K562 (cell line): ENCODE data around the gene COL20A1. TPM values are rescaled to one million over a fixed set of nuclear protein-coding genes. Genes with fewer than 3 reads are reported as not detected.

Experiments
- ATAC-seq: fragments of 200-7000 bp; cut with Tn5 transposase; 3 replicates; pipeline ENCODE4 v1.9.1; 2020; ENCODE audit warnings: moderate library complexity
- BruUV-seq: library from RNA; stranded (reverse); fragments of 400-500 nt; replicated peaks from 2 replicates; lab custom pipeline; 2021; lab: Mats Ljungman, UMichigan
- CTCF ChIA-PET: fragments of 300-600 bp; formaldehyde crosslinking; extraction: SDS; loops from one replicate; lab custom pipeline; 2021; ENCODE audit warnings: low intra/inter-chr PET ratio; lab: Yijun Ruan, JAX
- POLR2A ChIA-PET: fragments of 300-600, 350-650 bp; sonication (Branson Sonifier 250); formaldehyde crosslinking; extraction: SDS; loops from one replicate; lab custom pipeline; 2021; ENCODE audit warnings: antibody characterized with exemption, inconsistent platforms; lab: Yijun Ruan, JAX
- DNase-seq, 4 experiments: peaks; one replicate each; pipeline versions ENCODE4 v3.0.0 to v3.0.0-alpha.2; 2011 to 2018; ENCODE audit warnings: low spot score in 3 of 4, mixed read lengths in 3 of 4; ENCODE audit errors: extremely low read depth in 1 of 4
- FAIRE-seq: peaks from 2 replicates; lab custom pipeline; 2011; peaks lifted over from hg19 to GRCh38; lab: Jason Lieb, UNC
- H2AFZ ChIP-seq: 2 replicates; pipeline ENCODE4 v1.6.0; 2011; ENCODE audit warnings: low read depth, low read length, control low read depth, inconsistent platforms
- H3K27ac ChIP-seq: fragments of 200-600 bp; 3 replicates; pipeline ENCODE4 v1.8.0; 2011; ENCODE audit warnings: low read depth, mild to moderate bottlenecking, control low read depth, inconsistent platforms, low read length, moderate library complexity, mixed read lengths; ENCODE audit errors: extremely low read depth
- H3K27me3 ChIP-seq, 2 experiments: fragments of 300-600 bp in 1 of 2; 2 replicates in 1 of 2; 3 replicates in 1 of 2; pipeline versions ENCODE4 v1.6.0 to v1.8.0; 2011; ENCODE audit warnings: inconsistent platforms in 2 of 2, low read length in 2 of 2, mild to moderate bottlenecking in 1 of 2, mixed read lengths in 1 of 2, moderate library complexity in 1 of 2; ENCODE audit not compliant: control insufficient read depth in 2 of 2, insufficient read depth in 2 of 2
- H3K36me3 ChIP-seq: fragments of 300-600 bp; 3 replicates; pipeline ENCODE4 v1.8.0; 2011; ENCODE audit warnings: mild to moderate bottlenecking, low read length, inconsistent platforms; ENCODE audit not compliant: control insufficient read depth, insufficient read depth
- H3K4me1 ChIP-seq, 2 experiments: fragments of 200-600 bp in 1 of 2; replicated peaks in 1 of 2; 2 replicates in 1 of 2; 3 replicates in 1 of 2; pipeline versions ENCODE4 v1.5.1 to v1.8.0; 2011; ENCODE audit warnings: inconsistent platforms in 2 of 2, low read length in 2 of 2, mild to moderate bottlenecking in 1 of 2, mixed read lengths in 1 of 2, moderate library complexity in 1 of 2; ENCODE audit not compliant: control insufficient read depth in 2 of 2, insufficient read depth in 2 of 2
- H3K4me2 ChIP-seq: 2 replicates; pipeline ENCODE4 v1.6.1; 2011; ENCODE audit warnings: low read length, control low read depth, inconsistent platforms, mixed read lengths; ENCODE audit not compliant: insufficient read depth
- H3K4me3 ChIP-seq: fragments of 200-600 bp; sonication (generic), shearing (Covaris generic); 2 replicates; pipeline ENCODE4 v1.5.1; 2016; ENCODE audit warnings: control low read depth, inconsistent platforms
- H3K79me2 ChIP-seq: fragments of 200-600 bp; 3 replicates; pipeline ENCODE4 v1.8.0; 2011; ENCODE audit warnings: low read length, inconsistent platforms; ENCODE audit not compliant: control insufficient read depth, insufficient read depth
- H3K9ac ChIP-seq, 2 experiments: 2 replicates each; pipeline versions ENCODE4 v1.6.0 to v1.6.1; 2011; ENCODE audit warnings: low read depth in 2 of 2, low read length in 2 of 2, control low read depth in 1 of 2, inconsistent platforms in 1 of 2, mild to moderate bottlenecking in 1 of 2, mixed read lengths in 1 of 2; ENCODE audit not compliant: insufficient read depth in 1 of 2
- H3K9me1 ChIP-seq: one replicate; pipeline ENCODE4 v1.6.0; 2011; ENCODE audit warnings: inconsistent platforms, mild to moderate bottlenecking, low read length, moderate library complexity; ENCODE audit not compliant: control insufficient read depth, insufficient read depth
- H3K9me3 ChIP-seq: replicated peaks from 2 replicates; pipeline ENCODE4 v1.5.1; 2011; ENCODE audit warnings: low read depth, low read length, inconsistent platforms; ENCODE audit not compliant: control insufficient read depth, insufficient read depth
- H4K20me1 ChIP-seq: replicated peaks from 2 replicates; pipeline ENCODE4 v1.6.1; 2011; ENCODE audit warnings: low read length, inconsistent platforms, mixed read lengths; ENCODE audit not compliant: control insufficient read depth, insufficient read depth
- BDP1 ChIP-seq: IDR thresholded peaks from 3 replicates; pipeline ENCODE4 v1.6.1; 2011; ENCODE audit not compliant: insufficient read length, insufficient read depth
- CHD2 ChIP-seq: IDR thresholded peaks from 2 replicates; pipeline ENCODE4 v1.6.1; 2011; ENCODE audit warnings: low read depth, low read length
- DPF2 ChIP-seq: fragments of 450-650 bp; IDR thresholded peaks from 2 replicates; pipeline ENCODE4 v1.6.1; 2016
- ELF2 ChIP-seq: fragments of 250-450 bp; sonication (Bioruptor Pico); IDR thresholded peaks from 2 replicates; pipeline ENCODE4 v1.5.0; 2021; ENCODE audit warnings: mild to moderate bottlenecking
- ESRRA ChIP-seq: fragments of 450-650 bp; IDR thresholded peaks from 2 replicates; pipeline ENCODE4 v1.6.1; 2014; ENCODE audit warnings: low read depth, mild to moderate bottlenecking, moderate library complexity, borderline replicate concordance
- GATA2 ChIP-seq: sonication (generic); formaldehyde crosslinking; IDR thresholded peaks from 2 replicates; pipeline ENCODE4 v1.4.0; 2020; ENCODE audit warnings: mild to moderate bottlenecking, missing genetic modification reagents
- HMG20B ChIP-seq: fragments of 250-450 bp; sonication (Bioruptor Pico); IDR thresholded peaks from 2 replicates; pipeline ENCODE4 v1.5.0; 2021; ENCODE audit warnings: mild to moderate bottlenecking
- KLF1 ChIP-seq: fragments of 450-650 bp; IDR thresholded peaks from 2 replicates; pipeline ENCODE4 v1.6.1; 2016; ENCODE audit warnings: missing genetic modification characterization, missing compliant biosample characterization
- MAFF ChIP-seq: IDR thresholded peaks from 2 replicates; pipeline ENCODE4 v1.6.1; 2012; ENCODE audit warnings: low read length, improper control_type of control experiment
- MEIS2 ChIP-seq: fragments of 450-650 bp; IDR thresholded peaks from 2 replicates; pipeline ENCODE4 v1.6.1; 2014; ENCODE audit warnings: mild to moderate bottlenecking; ENCODE audit not compliant: partially characterized antibody
- PRPF4 ChIP-seq: fragments of 200-400 bp; formaldehyde crosslinking; IDR thresholded peaks from one replicate; pipeline ENCODE4 v1.6.1; 2017; ENCODE audit warnings: low read length, low read depth, mild to moderate bottlenecking; ENCODE audit not compliant: insufficient read depth, poor library complexity, severe bottlenecking
- SIX5 ChIP-seq, 2 experiments: IDR thresholded peaks; 2 replicates each; pipeline ENCODE4 v1.6.1; 2011; ENCODE audit warnings: low read length in 2 of 2, borderline replicate concordance in 1 of 2, low read depth in 1 of 2, mild to moderate bottlenecking in 1 of 2, moderate library complexity in 1 of 2; ENCODE audit not compliant: insufficient read depth in 1 of 2
- U2AF2 ChIP-seq: fragments of 200-400 bp; formaldehyde crosslinking; optimal IDR thresholded peaks from 2 replicates; pipeline ENCODE3; 2017; ENCODE audit warnings: low read depth, mild to moderate bottlenecking, low read length
- ZBTB8A ChIP-seq: fragments of 450-650 bp; IDR thresholded peaks from 2 replicates; pipeline ENCODE4 v1.6.1; 2018; ENCODE audit warnings: mild to moderate bottlenecking, moderate library complexity; ENCODE audit not compliant: partially characterized antibody
- ZNF24 ChIP-seq: fragments of 450-650 bp; IDR thresholded peaks from 2 replicates; pipeline ENCODE4 v1.6.1; 2016
- ZNF311 ChIP-seq: fragments of 250-450 bp; sonication (Bioruptor Pico); IDR thresholded peaks from 2 replicates; pipeline ENCODE4 v1.4.0; 2020; ENCODE audit warnings: mild to moderate bottlenecking, moderate library complexity
- ZNF644 ChIP-seq: fragments of 200-800 bp; sonication (Bioruptor generic); IDR thresholded peaks from 2 replicates; pipeline ENCODE4 v1.6.1; 2016; ENCODE audit warnings: low read depth, missing genetic modification characterization, missing compliant biosample characterization
- WGBS: fragments of 100-300 bp; shearing (Covaris generic); methylation state at CpG from one replicate; pipeline ENCODE4 v1.1.6; 2016; ENCODE audit warnings: low coverage, mixed read lengths; ENCODE audit not compliant: insufficient coverage; ENCODE audit errors: missing lambda C conversion rate; 5-methylcytosine and 5-hydroxymethylcytosine counted together
- in situ Hi-C: fragments of 300-500 bp; cut with MboI; formaldehyde crosslinking; loops from 4 replicates; pipeline ENCODE4 v1.15.0; 2018; ENCODE audit warnings: inconsistent platforms, mixed read lengths
- intact Hi-C: fragments of 100-400 bp; cut with micrococcal nuclease; formaldehyde crosslinking; loops from 2 replicates; pipeline ENCODE4 v1.14.2; 2022
- polyA plus RNA-seq, 8 experiments: library from polyadenylated mRNA; depleted of rRNA in 4 of 8; stranded (reverse) in 5 of 8; unstranded in 3 of 8; fragments of >200 nt; fragmentation: Nextera tagmentation in 2 of 8; fragmentation: Illumina TruSeq in 1 of 8; extraction: Ambion mirVana in 2 of 8; extraction: Trizol in 1 of 8; gene quantifications; 2 replicates each; pipeline versions ENCODE4 v1.2.1 to v1.2.3, GENCODE V29; 2011 to 2014; ENCODE audit warnings: inconsistent platforms in 1 of 8, missing spikeins in 1 of 8
- total RNA-seq, 7 experiments: library from RNA; depleted of rRNA in 6 of 7; stranded (reverse); fragments of >200 nt in 6 of 7; fragmentation: Illumina TruSeq in 2 of 7; extraction: Trizol in 2 of 7; gene quantifications; 2 replicates each; pipeline versions ENCODE4 v1.2.1 to v1.2.3, GENCODE V29; 2011 to 2021; ENCODE audit warnings: low replicate concordance in 1 of 7
- TF ChIP-seq, protein P1 (sequence below): sonication (generic); formaldehyde crosslinking; IDR thresholded peaks from 2 replicates; pipeline ENCODE4 v1.8.1; 2023; ENCODE audit warnings: mild to moderate bottlenecking, missing genetic modification reagents
- TF ChIP-seq, protein P2 (sequence below): fragments of 450-650 bp; formaldehyde crosslinking; IDR thresholded peaks from 2 replicates; pipeline ENCODE4 v1.4.0; 2020; ENCODE audit warnings: mild to moderate bottlenecking, moderate library complexity

The COL20A1 gene
- total and polyA plus RNA-seq, 9 of the 15 experiments (the other 6 are each of a cell fraction or from before 2014, with no cell fraction given): not detected

DNA sequence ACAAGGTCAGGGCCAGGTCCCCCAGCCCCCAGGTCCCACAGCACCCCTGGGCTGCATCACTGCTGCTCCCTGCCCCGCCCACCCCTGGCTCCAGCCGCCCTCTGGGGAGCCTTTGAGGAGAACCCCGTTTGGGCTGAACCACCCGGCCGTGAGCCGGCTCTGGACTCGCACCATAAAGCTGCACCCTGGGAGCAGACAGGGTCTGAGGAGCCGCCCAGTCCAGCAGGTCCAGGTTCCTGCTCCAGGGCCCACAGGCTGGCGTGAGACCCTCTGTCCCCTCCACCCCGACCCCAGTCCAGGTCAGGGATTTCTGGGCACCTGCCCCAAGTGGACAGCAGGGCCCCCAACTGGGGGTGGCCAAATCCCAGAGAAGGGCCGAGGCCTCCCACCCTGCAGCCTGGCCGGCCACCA lies 59.8 kb downstream of the COL20A1 start:
- ChIA-PET POLR2A (no interaction called here), CTCF (no interaction called here)
- H3K79me2 ChIP-seq: no peaks in the 10 kb centered on the region
- no peaks in the 10 kb centered on the region for H4K20me1 ChIP-seq
- 0% methylated on average over 8 of the region's 12 CpGs for WGBS
- no peak for FAIRE-seq
- no peaks in the 10 kb centered on the region for H3K9me1 ChIP-seq
- peaks cover 0 to 8% of the 10 kb centered on the region in 2 experiments; a peak in 2 of 5 replicates for H3K4me1 ChIP-seq
- TF ChIP-seq, protein P1, sequence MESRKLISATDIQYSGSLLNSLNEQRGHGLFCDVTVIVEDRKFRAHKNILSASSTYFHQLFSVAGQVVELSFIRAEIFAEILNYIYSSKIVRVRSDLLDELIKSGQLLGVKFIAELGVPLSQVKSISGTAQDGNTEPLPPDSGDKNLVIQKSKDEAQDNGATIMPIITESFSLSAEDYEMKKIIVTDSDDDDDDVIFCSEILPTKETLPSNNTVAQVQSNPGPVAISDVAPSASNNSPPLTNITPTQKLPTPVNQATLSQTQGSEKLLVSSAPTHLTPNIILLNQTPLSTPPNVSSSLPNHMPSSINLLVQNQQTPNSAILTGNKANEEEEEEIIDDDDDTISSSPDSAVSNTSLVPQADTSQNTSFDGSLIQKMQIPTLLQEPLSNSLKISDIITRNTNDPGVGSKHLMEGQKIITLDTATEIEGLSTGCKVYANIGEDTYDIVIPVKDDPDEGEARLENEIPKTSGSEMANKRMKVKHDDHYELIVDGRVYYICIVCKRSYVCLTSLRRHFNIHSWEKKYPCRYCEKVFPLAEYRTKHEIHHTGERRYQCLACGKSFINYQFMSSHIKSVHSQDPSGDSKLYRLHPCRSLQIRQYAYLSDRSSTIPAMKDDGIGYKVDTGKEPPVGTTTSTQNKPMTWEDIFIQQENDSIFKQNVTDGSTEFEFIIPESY (CRISPR knock-in tag): no peak
- TF ChIP-seq CHD2: no peak
- TF ChIP-seq ZNF311: no peak
- TF ChIP-seq DPF2: no peak
- no peak for TF ChIP-seq U2AF2
- TF ChIP-seq MEIS2: no peak
- TF ChIP-seq SIX5 (IDR thresholded peaks at IDR 0.05; ENCODE audit: borderline replicate concordance in 1 of 2, insufficient read depth in 1 of 2, low read depth in 1 of 2, low read length in 2 of 2): no peak
- no peak for TF ChIP-seq HMG20B (CRISPR knock-in tag)
- no peak for TF ChIP-seq GATA2 (CRISPR knock-in tag)
- no peak for TF ChIP-seq MAFF
- TF ChIP-seq ESRRA: no peak
- TF ChIP-seq PRPF4: no peak
- no peak for TF ChIP-seq ZNF24
- no peak for TF ChIP-seq ZBTB8A
- TF ChIP-seq ELF2: no peak
- TF ChIP-seq KLF1 (tag): no peak
- TF ChIP-seq BDP1: no peak
- TF ChIP-seq, protein P2, sequence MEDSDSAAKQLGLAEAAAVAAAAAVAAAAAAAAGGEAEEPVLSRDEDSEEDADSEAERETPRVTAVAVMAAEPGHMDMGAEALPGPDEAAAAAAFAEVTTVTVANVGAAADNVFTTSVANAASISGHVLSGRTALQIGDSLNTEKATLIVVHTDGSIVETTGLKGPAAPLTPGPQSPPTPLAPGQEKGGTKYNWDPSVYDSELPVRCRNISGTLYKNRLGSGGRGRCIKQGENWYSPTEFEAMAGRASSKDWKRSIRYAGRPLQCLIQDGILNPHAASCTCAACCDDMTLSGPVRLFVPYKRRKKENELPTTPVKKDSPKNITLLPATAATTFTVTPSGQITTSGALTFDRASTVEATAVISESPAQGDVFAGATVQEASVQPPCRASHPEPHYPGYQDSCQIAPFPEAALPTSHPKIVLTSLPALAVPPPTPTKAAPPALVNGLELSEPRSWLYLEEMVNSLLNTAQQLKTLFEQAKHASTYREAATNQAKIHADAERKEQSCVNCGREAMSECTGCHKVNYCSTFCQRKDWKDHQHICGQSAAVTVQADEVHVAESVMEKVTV (CRISPR knock-in tag): no peak
- TF ChIP-seq ZNF644: no peak
- H3K4me2 ChIP-seq: no peak overlapping the region
- H3K27me3 ChIP-seq: peaks cover 1 to 19% of the 10 kb centered on the region in 2 experiments; a peak in 2 of 5 replicates
- intact Hi-C loops: no loop called here
- H3K4me3 ChIP-seq: no peak overlapping the region
- no peak overlapping the region for H2AFZ ChIP-seq
- no peak overlapping the region for H3K9ac ChIP-seq
- ATAC-seq: no peak
- H3K27ac ChIP-seq: no peak overlapping the region
- no TSS peak for BruUV-seq
- H3K36me3 ChIP-seq: no peaks in the 10 kb centered on the region
- in situ Hi-C loops: no loop called here
- no peaks in the 10 kb centered on the region for H3K9me3 ChIP-seq
- no peak for DNase-seq
